ENCODE measurements around the gene WDR20. TPM values are rescaled to one million over a fixed set of nuclear protein-coding genes. Genes with fewer than 3 reads are reported as not detected.

The WDR20 gene
- total and polyA plus RNA-seq, 2 of the 8 experiments (the other 6 are each of a cell fraction or from before 2014, with no cell fraction given): 11.2 to 26.7 TPM

DNA sequence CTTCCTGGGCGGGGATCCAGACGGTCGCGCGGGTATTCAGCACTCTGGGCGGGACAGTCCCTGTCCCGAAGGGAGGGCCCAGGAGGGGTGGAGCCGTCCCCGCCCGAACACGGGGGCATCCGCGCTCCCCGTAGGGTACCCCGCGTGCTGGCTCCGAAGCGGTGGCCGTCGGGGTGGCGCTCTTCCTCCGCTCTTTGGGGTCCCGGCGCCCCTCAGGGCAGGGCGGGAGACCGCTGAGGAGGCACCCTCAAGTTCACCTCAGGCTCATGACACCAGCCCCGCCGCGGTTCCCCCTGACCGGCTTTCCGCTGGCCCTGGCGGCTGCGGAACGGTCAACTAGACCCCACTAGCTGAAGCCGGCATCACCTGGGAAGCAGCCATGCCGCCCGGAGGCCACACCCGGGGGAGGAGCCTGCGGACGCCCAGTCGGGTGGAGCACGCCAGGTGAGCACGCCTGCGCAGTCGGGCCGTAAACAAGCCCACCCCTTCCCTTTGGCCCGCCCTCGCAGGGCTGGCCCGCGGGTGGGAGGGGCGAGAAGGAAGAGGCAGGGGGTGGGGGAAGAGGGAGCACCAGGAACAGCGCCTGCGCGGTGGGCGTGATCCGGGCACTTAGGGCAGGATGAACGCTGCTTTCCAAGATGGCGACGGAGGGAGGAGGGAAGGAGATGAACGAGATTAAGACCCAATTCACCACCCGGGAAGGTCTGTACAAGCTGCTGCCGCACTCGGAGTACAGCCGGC lies at the start of gene WDR20 (continued):
- TF ChIP-seq CHD7 (IDR thresholded peaks at IDR 0.05; ENCODE audit: insufficient replicate concordance, low read length) (no peak), CHD2 (IDR thresholded peaks at IDR 0.05; ENCODE audit: low read length) (no peak), SUZ12 (IDR thresholded peaks at IDR 0.05; ENCODE audit: low read length) (no peak), NRF1 (IDR thresholded peaks at IDR 0.05; ENCODE audit: low read depth, low read length) (peak; percentile 48; the same call in 1 of the 2 replicates), FOSL1 (IDR thresholded peaks at IDR 0.05; ENCODE audit: insufficient read depth, low read depth, low read length) (no peak), TAF7 (optimal IDR thresholded peaks at IDR 0.05; ENCODE audit: borderline replicate concordance, low read depth, low read length) (peak; percentile 69), POU5F1 (IDR thresholded peaks at IDR 0.05; ENCODE audit: low read depth, low read length) (no peak), TEAD4 (IDR thresholded peaks at IDR 0.05; ENCODE audit: low read depth, low read length) (no peak), KDM4A (IDR thresholded peaks at IDR 0.05; ENCODE audit: low read depth, low read length, severe bottlenecking) (peak; percentile 93)
